ENCODE data around the gene TNFRSF1A.

The TNFRSF1A gene

GRCh38 chr12:6307529-6307928 is 34.3 kb downstream of the TNFRSF1A start:
- DNase-seq = no peak
- Histone ChIP-seq H3K36me3 (ENCODE audit: insufficient read depth, low read length) (no peaks in the 10 kb centered on the region), H3K4me3 (ENCODE audit: low read depth in 1 of 2, low read length in 2 of 2) (no peak overlapping the region), H3K27ac (ENCODE audit: low read length) (no peak overlapping the region), H3K4me1 (ENCODE audit: insufficient read depth, low read length) (no peaks in the 10 kb centered on the region), H3K79me2 (ENCODE audit: insufficient read depth, low read length) (no peaks in the 10 kb centered on the region), H3K9ac (ENCODE audit: low read depth, low read length) (no peak overlapping the region), H3K9me3 (ENCODE audit: insufficient read depth, low read length, severe bottlenecking) (no peaks in the 10 kb centered on the region), H2AFZ (ENCODE audit: low read depth, low read length) (no peak overlapping the region), H4K20me1 (ENCODE audit: insufficient read depth, low read length) (peaks cover 2% of the 10 kb centered on the region; the same call in 1 of the 2 replicates), H3K4me2 (ENCODE audit: insufficient read depth, low read length) (no peak overlapping the region), H3K27me3 (ENCODE audit: insufficient read depth, low read length, poor library complexity) (peaks cover 15% of the 10 kb centered on the region)
- no peak for ATAC-seq (ENCODE audit: insufficient read depth, low read depth)
- TF ChIP-seq EZH2 (IDR thresholded peaks at IDR 0.05; ENCODE audit: borderline replicate concordance, low read depth, low read length, severe bottlenecking) (no peak), CTCF (IDR thresholded peaks at IDR 0.05; ENCODE audit: borderline replicate concordance, extremely low read depth, low read length, poor library complexity, severe bottlenecking) (no peak)

- Histone ChIP-seq H3K4me1 (ENCODE audit: insufficient read depth, low read length) (no peaks in the 10 kb centered on the region), H3K4me3 (ENCODE audit: low read depth in 1 of 2, low read length in 2 of 2) (no peak overlapping the region), H3K27ac (ENCODE audit: low read length) (no peak overlapping the region), H4K20me1 (ENCODE audit: insufficient read depth, low read length) (peaks cover 2% of the 10 kb centered on the region; the same call in 1 of the 2 replicates), H3K27me3 (ENCODE audit: insufficient read depth, low read length, poor library complexity) (peaks cover 15% of the 10 kb centered on the region), H3K4me2 (ENCODE audit: insufficient read depth, low read length) (no peak overlapping the region), H3K79me2 (ENCODE audit: insufficient read depth, low read length) (no peaks in the 10 kb centered on the region), H3K9ac (ENCODE audit: low read depth, low read length) (no peak overlapping the region), H3K36me3 (ENCODE audit: insufficient read depth, low read length) (no peaks in the 10 kb centered on the region), H3K9me3 (ENCODE audit: insufficient read depth, low read length, severe bottlenecking) (no peaks in the 10 kb centered on the region), H2AFZ (ENCODE audit: low read depth, low read length) (no peak overlapping the region)
- no peak for DNase-seq
- TF ChIP-seq EZH2 (IDR thresholded peaks at IDR 0.05; ENCODE audit: borderline replicate concordance, low read depth, low read length, severe bottlenecking) = no peak
- no peak for TF ChIP-seq CTCF (IDR thresholded peaks at IDR 0.05; ENCODE audit: borderline replicate concordance, extremely low read depth, low read length, poor library complexity, severe bottlenecking)
- no peak for ATAC-seq (ENCODE audit: insufficient read depth, low read depth)
Observed at GRCh38 chr12:6306599-6307220, 35.2 kb downstream of the TNFRSF1A start.

GRCh38 chr12:6306151-6306550 is 35.7 kb downstream of the TNFRSF1A start:
- no peaks in the 10 kb centered on the region for H3K79me2 ChIP-seq (ENCODE audit: insufficient read depth, low read length)
- no peak overlapping the region for H3K9ac ChIP-seq (ENCODE audit: low read depth, low read length)
- H3K9me3 ChIP-seq (ENCODE audit: insufficient read depth, low read length, severe bottlenecking) = no peaks in the 10 kb centered on the region
- H3K4me1 ChIP-seq (ENCODE audit: insufficient read depth, low read length) = no peaks in the 10 kb centered on the region
- H3K36me3 ChIP-seq (ENCODE audit: insufficient read depth, low read length) = no peaks in the 10 kb centered on the region
- no peak overlapping the region for H3K4me3 ChIP-seq (ENCODE audit: low read depth in 1 of 2, low read length in 2 of 2)
- H3K27ac ChIP-seq (ENCODE audit: low read length) = no peak overlapping the region
- TF ChIP-seq CTCF (IDR thresholded peaks at IDR 0.05; ENCODE audit: borderline replicate concordance, extremely low read depth, low read length, poor library complexity, severe bottlenecking) (no peak), EZH2 (IDR thresholded peaks at IDR 0.05; ENCODE audit: borderline replicate concordance, low read depth, low read length, severe bottlenecking) (no peak)
- peaks cover 15% of the 10 kb centered on the region for H3K27me3 ChIP-seq (ENCODE audit: insufficient read depth, low read length, poor library complexity)
- no peak overlapping the region for H2AFZ ChIP-seq (ENCODE audit: low read depth, low read length)
- no peak for ATAC-seq (ENCODE audit: insufficient read depth, low read depth)
- H3K4me2 ChIP-seq (ENCODE audit: insufficient read depth, low read length) = no peak overlapping the region
- DNase-seq = no peak
- H4K20me1 ChIP-seq (ENCODE audit: insufficient read depth, low read length) = peaks cover 2% of the 10 kb centered on the region; the same call in 1 of the 2 replicates
